HG03135 (cell line): ENCODE measurements around the gene TXN.

Experiments used
- ATAC-seq: cut with Tn5 transposase; IDR thresholded peaks from one replicate; pipeline ENCODE4 v1.9.1; 2021; ENCODE audit warnings: mild to moderate bottlenecking, moderate library complexity; ENCODE audit not compliant: unreplicated experiment

The TXN gene

DNA sequence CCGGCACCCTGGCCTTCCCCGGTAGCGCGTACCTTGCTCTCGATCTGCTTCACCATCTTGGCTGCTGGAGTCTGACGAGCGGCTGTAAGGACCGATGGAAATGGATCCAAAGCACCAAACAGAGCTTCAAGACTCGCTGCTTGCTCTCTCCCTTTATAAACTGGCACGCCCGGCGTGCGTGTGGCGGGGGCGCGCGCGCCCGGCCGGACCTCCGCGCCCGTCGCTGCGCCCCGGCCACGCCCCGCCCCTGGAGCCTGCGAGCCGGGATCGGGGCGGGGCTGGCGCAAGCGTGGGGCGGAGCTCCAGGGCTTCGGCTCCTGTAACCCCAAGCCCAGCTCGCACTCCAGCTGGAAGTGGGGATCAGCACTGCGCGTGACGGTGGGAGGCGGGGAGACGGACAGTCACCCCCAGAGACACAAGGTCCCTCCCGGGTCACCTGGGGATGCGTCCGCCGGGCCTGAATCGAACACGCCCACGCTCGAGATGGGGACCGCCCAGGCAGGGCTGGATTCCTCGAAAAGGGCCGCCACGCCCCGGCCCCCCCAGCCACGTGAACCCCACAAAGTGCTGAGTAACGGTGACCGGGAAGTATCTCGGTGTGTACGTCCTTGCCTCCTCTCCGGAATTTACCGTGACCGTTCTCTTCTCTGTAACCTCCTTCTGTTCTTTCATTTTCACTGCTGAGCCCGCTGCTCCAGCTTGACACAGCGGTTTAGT is at the start of gene TXN:
Gene TXN, minus strand, starts transcription at position 128 of the 717 bp plus-strand sequence. Its CDS starts 72 bp downstream, at position 56.
- peak; percentile 74 for ATAC-seq

DNA sequence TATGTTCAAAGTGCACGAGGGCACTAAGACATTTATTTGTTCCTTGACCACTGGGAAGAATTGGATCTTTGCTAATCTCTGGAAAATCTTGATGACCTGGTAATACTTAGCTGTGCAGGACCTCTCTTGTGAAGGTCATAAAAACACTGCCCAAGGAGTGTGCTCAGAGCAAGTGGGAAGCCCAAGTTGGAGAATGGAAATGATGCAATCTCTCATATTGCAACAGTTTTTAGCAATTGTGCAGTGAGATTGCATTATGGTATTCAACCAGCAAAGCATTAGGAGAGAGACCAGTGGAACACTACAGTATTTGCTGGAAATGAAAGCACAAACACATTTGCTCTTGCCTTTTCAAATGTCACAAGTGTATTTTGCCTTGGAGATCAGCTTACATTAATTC is 46.8 kb upstream of the TXN start:
- ATAC-seq: no peak

DNA sequence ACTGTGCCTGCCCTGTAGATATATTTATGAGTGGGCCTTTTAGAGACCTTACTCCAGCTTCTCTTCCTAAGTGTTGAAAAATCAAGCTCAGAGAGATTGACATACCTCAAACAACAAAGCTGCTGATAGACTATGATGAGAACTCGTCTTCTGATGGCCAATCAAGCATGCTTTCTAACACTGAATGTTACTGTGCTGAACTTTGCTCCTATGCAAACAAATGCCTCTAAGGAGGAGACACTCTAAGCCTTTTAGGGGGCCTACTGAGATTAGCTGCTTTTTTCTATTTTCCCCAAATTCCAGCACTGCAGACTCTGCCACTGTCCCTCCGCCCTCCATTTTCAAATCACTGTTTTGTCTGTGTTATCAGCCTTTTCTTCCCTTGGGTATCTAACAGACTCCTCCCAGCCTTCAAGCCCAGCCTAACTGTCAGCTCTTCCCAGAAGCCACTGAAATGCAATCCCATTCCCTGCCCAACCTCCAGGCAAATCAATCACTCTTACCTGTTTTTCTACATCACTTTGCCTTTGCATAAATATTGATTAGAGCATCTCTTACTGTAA is 41.8 kb upstream of the TXN start:
- ATAC-seq: no peak

DNA sequence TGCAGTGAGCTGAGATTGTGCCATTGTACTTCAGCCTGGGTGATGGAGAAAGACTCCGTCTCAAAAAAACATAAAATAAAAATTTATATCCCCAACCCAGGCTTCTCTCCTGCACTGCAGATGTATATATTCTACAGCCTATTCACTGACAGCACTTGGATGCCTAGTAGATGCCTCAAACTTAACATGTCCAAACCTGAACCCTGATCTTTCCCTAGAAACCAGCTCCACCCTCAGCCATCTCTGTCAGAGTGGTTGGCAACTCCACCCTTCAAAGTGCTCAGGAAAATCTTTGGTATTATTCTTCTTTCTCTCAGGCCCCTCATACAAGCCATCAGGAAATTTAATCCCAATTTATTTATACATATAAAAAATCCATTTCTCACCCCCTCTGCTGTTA is 36.9 kb upstream of the TXN start:
- ATAC-seq: no peak

DNA sequence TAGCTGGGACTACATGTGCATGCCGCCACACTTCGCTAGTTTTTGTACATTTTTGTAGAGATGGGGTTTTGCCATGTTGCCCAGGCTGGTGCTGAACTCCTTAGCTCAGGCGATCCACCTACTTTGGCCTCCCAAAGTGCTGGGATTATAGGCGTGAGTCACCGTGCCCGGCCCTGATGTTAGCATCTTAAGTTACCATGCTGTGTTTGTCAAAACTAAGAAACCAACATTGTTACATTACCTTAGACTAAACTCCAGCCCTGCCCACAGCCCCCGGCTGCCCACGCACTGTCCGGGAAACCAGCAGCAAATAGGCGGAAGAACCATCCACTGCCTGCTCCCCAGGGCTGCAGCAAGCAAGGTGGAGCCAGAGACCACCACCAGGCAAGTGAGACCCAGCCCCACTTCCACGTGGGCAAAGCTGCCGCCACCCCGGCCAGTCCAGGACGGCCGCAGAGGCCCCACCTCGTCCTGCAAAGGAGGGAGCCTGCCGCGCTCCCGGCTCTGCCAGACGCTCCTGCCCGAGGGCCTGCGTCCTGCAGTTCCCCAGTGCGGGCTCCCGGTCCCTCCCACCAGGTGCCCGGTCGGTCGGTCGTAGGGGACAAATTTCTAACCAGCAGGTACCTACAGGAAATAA is 35.7 kb upstream of the TXN start:
- no peak for ATAC-seq

DNA sequence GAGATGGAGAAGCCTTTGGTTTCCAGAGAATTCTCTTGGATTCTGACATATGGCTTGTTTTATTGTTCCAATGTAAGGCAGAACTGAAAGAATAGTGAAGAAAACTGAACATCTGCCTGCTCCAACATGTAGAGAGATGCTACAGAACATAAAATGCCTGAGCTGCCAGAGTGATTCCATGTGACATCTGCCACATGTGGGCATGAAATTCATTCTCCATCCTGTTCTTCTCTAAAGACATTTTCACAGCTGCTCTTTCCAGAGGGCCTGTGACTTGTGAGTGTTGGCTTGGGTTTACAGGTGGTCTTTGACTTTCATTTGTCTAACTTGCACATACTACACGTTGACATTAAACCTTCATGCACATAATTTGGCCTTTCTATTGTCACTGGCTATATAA is 33.7 kb upstream of the TXN start:
- no peak for ATAC-seq

DNA sequence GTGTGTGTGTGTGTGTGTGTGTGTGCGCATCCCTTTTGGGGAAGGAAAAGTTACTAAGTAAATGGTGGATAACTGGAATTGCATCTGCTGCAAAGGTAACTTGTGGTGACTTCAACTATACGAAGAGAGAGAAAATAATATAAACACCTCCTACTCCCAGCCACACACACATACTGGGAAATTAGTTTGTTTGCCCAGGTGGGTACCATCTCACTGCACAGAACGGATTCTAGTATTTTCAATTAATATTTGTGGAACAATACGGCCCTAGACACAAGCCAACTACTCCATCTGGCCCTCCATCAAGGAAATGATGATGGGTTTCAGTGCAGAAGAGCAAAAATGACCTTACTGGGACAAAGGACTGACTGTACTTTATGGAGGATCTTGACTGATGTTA is 32.2 kb upstream of the TXN start:
- no peak for ATAC-seq

DNA sequence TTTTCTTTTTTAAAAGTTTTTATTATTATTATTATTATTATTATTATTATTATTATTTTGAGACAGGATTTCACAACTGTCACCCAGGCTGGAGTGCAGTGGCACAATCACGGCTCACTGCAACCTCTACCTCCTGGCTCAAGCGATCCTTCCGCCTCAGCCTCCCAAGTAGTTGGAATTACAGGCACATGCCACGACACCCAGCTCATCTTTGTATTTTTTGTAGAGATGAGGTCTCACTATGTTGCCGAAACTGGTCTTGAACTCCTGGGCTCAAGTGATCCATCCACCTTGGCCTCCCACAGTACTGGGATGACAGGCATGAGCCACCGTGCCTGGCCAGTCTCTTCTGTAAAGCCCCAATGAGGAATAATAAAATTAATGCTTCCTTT is 31.0 kb upstream of the TXN start:
- ATAC-seq: no peak

DNA sequence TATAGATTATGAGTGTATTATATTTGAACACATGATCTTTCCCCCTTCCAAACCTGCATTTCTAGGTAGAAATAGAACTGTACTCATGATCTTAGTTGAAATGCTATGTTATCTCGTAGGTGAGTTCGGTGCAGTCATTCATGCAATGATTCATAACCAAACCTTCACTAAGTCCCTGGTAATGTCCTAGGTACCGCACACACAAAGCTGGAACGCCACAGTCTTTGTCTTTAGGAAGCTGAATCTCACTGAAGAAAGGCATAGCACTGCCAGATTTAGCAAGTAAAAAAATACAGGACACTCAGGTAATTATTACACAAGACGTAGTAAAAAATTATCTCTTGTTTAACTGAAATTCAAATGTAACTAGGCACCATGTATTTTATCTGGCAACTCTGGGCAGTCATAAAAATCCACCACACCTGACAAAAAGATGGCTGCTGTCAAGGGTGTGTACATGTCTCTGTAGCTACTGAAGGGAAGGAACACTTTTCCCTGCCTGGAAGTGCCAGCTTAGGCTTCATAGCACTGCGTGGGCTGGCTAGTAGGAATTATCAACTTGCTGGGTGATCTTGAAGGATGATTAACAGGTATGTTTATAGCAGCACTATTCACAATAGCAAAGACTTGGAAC is 28.0 kb upstream of the TXN start:
- ATAC-seq: no peak

DNA sequence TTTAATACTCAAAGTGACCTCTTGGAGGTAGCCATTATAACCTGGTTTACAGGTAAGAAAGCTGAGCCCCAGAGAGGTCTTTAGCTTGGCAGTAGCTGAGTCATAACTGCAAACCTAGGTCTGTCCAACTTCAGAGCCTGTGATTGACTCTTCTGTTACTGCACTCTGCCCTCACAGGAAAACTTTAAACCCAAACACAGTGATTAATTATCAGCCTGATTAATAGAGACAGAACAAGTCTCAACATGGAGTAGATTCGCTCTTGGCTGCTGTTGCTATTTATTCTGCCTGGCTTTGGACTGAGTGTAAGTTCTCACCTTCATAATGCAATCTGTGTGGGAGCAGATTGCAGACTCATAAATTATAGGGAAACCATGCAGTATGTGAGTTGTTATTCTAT is 27.4 kb upstream of the TXN start:
- ATAC-seq: no peak

DNA sequence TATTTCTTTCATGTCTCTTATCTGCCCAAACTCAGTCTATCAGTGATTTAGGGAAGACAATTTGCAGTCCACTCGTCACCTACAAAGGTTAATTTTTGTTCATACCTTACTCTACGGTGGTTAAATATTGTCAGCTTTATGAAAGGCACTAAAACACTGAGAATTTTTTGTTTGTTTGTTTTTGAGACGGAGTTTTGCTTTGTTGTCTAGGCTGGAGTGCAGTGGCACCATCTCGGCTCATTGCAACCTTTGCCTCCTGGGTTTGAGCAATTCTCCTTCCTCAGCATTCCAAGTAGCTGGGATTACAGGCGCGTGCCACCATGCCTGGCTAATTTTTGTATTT is 26.4 kb upstream of the TXN start:
- ATAC-seq: no peak

DNA sequence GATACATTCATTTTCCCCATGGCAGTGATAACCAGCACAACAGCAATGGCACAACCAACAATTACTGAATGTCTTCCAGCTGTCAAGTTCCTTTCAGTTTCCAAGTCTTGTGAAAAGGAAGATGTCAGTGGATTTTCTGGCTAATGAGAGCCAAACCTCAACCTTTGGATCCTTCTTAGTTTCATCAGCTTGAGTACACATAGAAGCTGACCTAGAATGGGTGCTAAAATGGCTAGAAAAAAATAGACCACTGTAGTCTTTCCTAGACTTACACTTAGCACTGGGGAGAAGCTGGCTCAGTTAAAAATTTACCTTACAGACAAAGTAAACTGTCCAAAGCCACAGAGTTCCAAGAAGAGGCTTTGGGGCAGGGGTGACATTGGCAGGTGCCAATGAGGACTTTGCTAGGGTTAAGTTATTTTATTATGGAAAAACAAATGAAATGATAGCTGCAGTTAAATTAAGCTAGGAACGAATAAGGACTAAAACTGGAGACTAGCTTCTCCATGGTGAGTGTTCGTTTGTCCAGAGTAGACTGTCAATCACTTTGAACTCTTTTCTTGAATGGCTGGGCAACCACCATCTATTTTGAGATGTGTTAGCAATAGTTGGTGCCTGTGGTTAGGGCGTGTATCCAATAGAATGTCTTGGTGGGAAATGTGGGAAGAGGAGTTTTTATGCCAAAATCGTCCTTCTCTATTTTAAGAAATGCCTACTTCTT is 25.9 kb upstream of the TXN start:
- no peak for ATAC-seq

DNA sequence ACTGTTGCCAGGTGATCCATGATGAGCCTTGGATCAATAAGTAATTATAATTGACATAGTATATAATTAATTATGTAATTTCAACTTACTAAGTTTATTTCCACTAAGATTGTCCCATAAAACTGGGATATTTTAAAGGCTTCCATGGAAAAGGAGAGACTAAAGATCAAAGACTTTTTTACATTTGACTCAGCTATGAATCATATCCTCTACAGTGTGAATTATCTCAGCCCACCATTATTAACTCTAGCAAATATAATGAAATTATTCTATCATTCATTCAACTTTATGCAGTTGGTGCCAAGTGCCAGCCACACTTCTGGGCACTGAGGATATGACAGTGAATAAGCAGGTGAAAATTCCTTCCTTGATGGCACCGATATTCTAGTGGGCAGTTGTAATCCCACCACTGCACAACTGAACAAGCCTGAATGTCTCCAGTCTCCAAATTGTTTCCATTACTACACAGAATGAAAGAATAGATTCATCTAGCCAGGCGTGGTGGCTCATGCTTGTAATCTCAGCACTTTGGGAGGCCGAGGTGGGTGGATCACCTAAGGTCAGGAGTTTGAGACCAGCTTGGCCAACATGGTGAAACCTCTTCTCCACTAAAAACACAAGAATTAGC is 21.9 kb upstream of the TXN start:
- ATAC-seq: no peak

DNA sequence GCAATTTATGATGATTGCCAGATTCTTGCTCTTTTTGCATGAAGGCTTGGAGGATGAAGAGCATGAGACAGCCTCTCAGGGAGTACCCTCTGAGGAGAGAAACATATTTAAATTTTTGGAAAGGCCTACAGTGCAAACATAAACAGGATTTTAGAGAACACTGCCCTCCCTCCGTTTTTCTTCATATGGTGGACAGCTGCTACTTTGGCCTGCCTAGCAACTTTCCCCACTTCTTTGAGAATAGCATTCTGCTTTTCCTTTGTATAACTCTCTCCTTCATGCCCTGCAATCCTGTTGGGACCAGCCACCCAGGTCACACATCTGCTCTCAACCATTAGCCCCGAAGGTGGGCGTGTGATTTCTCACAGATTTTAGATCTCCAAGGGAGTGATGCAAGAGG is 20.5 kb upstream of the TXN start:
- no peak for ATAC-seq

DNA sequence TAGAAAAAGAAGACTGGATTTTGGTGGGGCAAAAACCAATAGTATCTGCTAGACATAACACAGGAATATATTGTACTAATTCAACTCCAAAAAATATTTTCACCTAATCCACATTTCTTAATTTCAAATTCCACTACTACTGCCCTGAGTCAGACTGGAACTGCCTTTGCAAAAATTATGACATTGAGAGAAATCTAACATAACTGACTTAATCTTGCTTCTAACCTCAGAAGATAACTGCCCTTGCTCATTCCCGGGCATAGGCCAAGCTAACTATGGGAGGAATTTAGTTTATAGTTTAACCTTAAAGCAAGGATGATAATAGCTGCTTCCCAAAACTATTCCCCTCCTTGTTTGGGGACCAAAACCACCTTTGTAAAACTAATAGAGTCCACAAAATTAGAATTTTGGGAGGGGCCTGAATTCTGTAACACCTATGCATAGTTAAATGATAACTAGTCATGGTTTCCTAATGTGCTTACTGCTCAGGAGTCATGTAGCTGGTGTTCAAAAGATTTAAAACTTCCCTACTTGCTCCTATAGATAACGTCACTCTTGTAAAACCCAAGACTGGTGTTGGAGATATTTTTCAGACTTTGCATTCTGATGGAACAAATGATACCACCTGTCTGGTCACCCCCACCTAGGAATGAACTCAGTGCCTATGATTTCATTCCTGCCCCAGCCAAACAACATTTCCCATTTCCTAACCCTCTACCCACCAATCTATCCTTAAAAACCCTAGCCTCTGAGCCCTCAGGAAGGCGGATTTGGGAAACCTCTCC is 14.1 kb upstream of the TXN start:
- ATAC-seq: no peak

DNA sequence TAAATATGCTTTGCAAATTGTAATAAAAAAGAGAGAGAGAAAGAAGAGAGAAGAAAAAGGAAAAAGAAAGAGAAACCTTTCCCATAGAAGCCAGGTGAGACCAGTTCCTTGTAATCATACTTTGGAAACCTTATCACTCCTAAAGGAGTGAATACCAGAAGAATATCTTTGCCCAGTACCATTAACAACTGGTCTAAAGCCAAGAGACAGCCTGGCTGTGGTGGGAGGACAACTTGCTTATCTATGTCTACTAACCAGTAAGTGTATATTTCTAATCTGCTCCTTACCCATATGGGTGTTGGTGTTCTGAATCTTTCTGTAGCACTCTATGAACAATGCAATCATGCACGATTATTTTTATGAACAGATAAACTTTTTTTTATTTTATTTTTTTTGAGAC is 10.5 kb upstream of the TXN start:
- ATAC-seq: no peak

DNA sequence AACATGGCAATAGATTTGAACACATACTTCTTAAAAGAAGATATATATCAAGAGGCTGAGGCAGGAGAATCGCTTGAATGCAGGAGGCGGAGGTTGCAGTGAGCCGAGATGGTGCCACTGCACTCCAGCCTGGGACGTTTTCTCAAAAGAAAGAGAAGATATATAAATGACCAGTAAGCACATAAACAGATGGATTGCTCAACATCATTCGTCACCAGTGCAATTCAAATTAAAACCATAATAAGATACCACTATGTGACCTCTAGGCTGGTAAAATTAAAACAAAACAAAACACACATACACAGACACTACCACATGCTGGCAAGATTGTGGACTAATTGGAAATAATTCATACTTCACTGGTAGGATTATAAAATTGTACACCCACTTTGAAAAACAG is 5.3 kb upstream of the TXN start:
- no peak for ATAC-seq

DNA sequence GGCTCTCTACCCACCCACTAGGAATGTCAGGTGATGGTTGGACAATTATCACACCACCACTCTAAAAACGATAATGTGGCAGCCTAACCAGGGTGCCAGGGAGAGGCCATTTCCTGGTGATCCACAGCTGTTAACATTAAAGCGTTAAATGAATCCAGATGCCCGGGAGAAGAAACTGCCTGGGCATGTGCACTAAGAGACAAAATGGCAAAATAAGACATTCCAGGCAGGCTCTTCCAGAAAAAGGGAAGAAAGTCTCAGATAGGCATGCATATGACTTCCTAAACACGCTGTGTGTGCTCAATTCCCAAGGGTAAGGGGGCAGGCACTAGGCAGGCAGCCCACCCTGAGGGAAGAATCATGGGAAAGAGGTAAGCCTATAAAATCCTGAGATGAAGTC is 4.6 kb upstream of the TXN start:
- ATAC-seq: no peak

DNA sequence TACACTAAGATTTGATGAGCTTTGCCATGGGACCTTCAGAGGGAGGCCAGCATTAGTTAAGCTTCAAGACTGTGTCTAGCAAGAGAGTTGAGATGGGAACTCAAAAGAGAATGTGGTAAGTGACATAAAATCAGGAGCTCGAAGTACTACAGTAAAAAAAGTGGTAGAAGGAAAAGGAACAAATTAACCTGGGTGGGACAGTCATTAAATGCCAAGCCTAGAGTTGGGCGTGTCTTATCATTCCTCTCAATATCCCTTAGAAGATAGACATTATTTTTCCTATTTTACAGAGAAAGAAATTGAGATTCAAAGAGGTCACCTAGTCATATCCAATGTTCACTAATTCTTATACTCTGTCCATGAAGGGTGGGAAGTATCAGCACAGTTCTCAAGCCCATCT is 3.3 kb upstream of the TXN start:
- no peak for ATAC-seq

DNA sequence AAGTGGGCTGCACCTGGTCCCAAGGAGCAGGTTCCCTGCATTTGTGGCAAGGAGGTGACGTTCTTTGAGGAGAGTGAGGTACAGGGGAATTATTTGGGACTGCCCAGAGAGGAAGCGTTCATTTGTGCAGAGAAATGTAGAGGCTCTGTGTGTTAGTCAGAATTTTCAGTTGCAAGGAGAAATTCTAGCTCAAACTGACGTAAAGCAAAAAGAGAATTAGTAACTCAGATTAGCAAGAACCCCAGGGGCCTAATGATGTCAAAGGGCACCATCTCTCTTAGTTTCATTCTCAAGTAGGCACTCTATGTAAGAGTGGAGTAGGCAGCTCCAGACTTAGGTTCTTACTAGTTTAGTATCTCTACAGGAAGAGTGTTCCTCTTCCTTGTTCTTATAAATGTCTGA is 2.4 kb upstream of the TXN start:
- no peak for ATAC-seq
